ENCODE data around the gene MIDN. TPM values are rescaled to one million over a fixed set of nuclear protein-coding genes. Genes with fewer than 3 reads are reported as not detected.

The MIDN gene
- total RNA-seq, 2 experiments from 2014 or later, result 46.5 to 47.9 TPM

GRCh38 chr19:1261798-1262622 lies 13.6 kb downstream of the MIDN start:
- peaks cover 57% of the 10 kb centered on the region for H3K4me1 Mint-ChIP-seq
- intact Hi-C loops (cut with DNase I, micrococcal nuclease), result loop anchor here in 1 of 2 experiments (1.0 to 10.0 kb wide), 3 partner anchors 13 to 833 kb away; partner anchors contain the start of genes FAM174C, GPX4, IZUMO4 and MOB3A
- no peak for ATAC-seq

GRCh38 chr19:1262623-1263123 lies 14.3 kb downstream of the MIDN start:
- intact Hi-C loops (cut with DNase I, micrococcal nuclease), result loop anchor here in 1 of 2 experiments (10.0 kb wide), 1 partner anchor 832 kb away; the partner anchor contains the start of genes IZUMO4 and MOB3A
- Mint-ChIP-seq H3K9me3 (ENCODE audit: low read depth) (no peaks in the 10 kb centered on the region), H3K36me3 (ENCODE audit: low read depth) (peaks cover 25% of the 10 kb centered on the region), H3K4me3 (peak overlapping the region; percentile 47), H3K27ac (peak overlapping the region; percentile 34), H3K27me3 (no peaks in the 10 kb centered on the region), H3K4me1 (peaks cover 58% of the 10 kb centered on the region)
- POLR2A ChIA-PET, result no interaction called here
- no peak for ATAC-seq
- DNase-seq, result no peak
- CTCF ChIA-PET, result interaction anchor here (1.0 to 7.2 kb wide), 4 partner anchors 9 to 21 kb away, joined by 5 to 163 read pairs (median 11); partner anchors contain the start of gene ATP5F1D

More at GRCh38 chr19:1261798-1262622, 13.6 kb downstream of the MIDN start:
- Mint-ChIP-seq H3K36me3 (ENCODE audit: low read depth) (peaks cover 29% of the 10 kb centered on the region), H3K4me3 (peak overlapping the region; percentile 95), H3K27me3 (no peaks in the 10 kb centered on the region), H3K9me3 (ENCODE audit: low read depth) (no peaks in the 10 kb centered on the region), H3K27ac (peak overlapping the region; percentile 87)
- CTCF ChIA-PET, result interaction anchor here (0.8 to 2.3 kb wide), 6 partner anchors 9 to 197 kb away, joined by 3 to 17 read pairs (median 5); partner anchors contain the start of gene ATP5F1D
- DNase-seq, result peak; percentile 60
- POLR2A ChIA-PET, result interaction anchor here (0.9 to 1.7 kb wide), 3 partner anchors 7 to 18 kb away, joined by 3 to 10 read pairs (median 4); partner anchors contain the start of genes CIRBP and FAM174C

- ChIA-PET CTCF (interaction anchor here (1.2 to 7.2 kb wide), 2 partner anchors 10 to 18 kb away, joined by 3 to 163 read pairs; no protein-coding TSS in a partner anchor), POLR2A (interaction anchor here (2.0 kb wide), 1 partner anchor 19 kb away, joined by 5 read pairs; no protein-coding TSS in a partner anchor)
- Mint-ChIP-seq H3K27ac (no peak overlapping the region), H3K27me3 (no peaks in the 10 kb centered on the region), H3K36me3 (ENCODE audit: low read depth) (peaks cover 20% of the 10 kb centered on the region), H3K4me3 (peak overlapping the region; percentile 47), H3K9me3 (ENCODE audit: low read depth) (no peaks in the 10 kb centered on the region), H3K4me1 (peaks cover 56% of the 10 kb centered on the region)
- no peak for DNase-seq
- intact Hi-C loops (cut with DNase I, micrococcal nuclease), result loop anchor here in 1 of 2 experiments (10.0 kb wide), 1 partner anchor 832 kb away; the partner anchor contains the start of genes IZUMO4 and MOB3A
- ATAC-seq, result no peak
Measured at GRCh38 chr19:1263188-1263587, 14.8 kb downstream of the MIDN start.

GRCh38 chr19:1264801-1265614 lies 16.6 kb downstream of the MIDN start:
- Mint-ChIP-seq H3K36me3 (ENCODE audit: low read depth) (peaks cover 12% of the 10 kb centered on the region), H3K27me3 (no peaks in the 10 kb centered on the region), H3K9me3 (ENCODE audit: low read depth) (no peaks in the 10 kb centered on the region), H3K27ac (peak overlapping the region; percentile 25), H3K4me1 (peaks cover 48% of the 10 kb centered on the region), H3K4me3 (peak overlapping the region; percentile 33)
- ATAC-seq (no peak), DNase-seq (no peak)
- ChIA-PET CTCF (interaction anchor here (1.6 to 7.2 kb wide), 3 partner anchors 11 to 189 kb away, joined by 6 to 163 read pairs (median 18); no protein-coding TSS in a partner anchor), POLR2A (interaction anchor here (0.6 to 2.0 kb wide), 3 partner anchors 21 to 152 kb away, joined by 3 to 36 read pairs (median 5); no protein-coding TSS in a partner anchor)
- intact Hi-C loops (cut with DNase I, micrococcal nuclease), result loop anchor here in 1 of 2 experiments (5.0 to 10.0 kb wide), 2 partner anchors 597 to 830 kb away; partner anchors contain the start of genes IZUMO4, KLF16 and MOB3A

- Mint-ChIP-seq H3K9me3 (ENCODE audit: low read depth) (no peaks in the 10 kb centered on the region), H3K27me3 (no peaks in the 10 kb centered on the region), H3K36me3 (ENCODE audit: low read depth) (peaks cover 19% of the 10 kb centered on the region), H3K4me3 (peak overlapping the region; percentile 17), H3K4me1 (peaks cover 53% of the 10 kb centered on the region), H3K27ac (no peak overlapping the region)
- intact Hi-C loops (cut with DNase I, micrococcal nuclease), result loop anchor here (1.0 to 10.0 kb wide), 5 partner anchors 16 to 829 kb away; partner anchors contain the start of genes IZUMO4 (in 1 of the 2), KLF16 (in 1 of the 2), MOB3A (in 1 of the 2) and POLR2E (in 1 of the 2)
- ATAC-seq (peak; percentile 1), DNase-seq (peak; percentile 65)
- CTCF ChIA-PET, result interaction anchor here (1.0 to 7.2 kb wide), 5 partner anchors 12 to 189 kb away, joined by 3 to 163 read pairs (median 9); partner anchors contain the start of gene ATP5F1D
- POLR2A ChIA-PET, result interaction anchor here (1.1 to 1.8 kb wide), 2 partner anchors 19 to 21 kb away, joined by 3 to 36 read pairs; no protein-coding TSS in a partner anchor
Measured at GRCh38 chr19:1265615-1266128, 17.3 kb downstream of the MIDN start.

GRCh38 chr19:1266129-1266915 lies 17.9 kb downstream of the MIDN start:
- no peaks in the 10 kb centered on the region for H3K27me3 Mint-ChIP-seq
- intact Hi-C loops (cut with DNase I, micrococcal nuclease), result loop anchor here (1.0 to 10.0 kb wide), 5 partner anchors 17 to 828 kb away; partner anchors contain the start of genes IZUMO4 (in 1 of the 2), KLF16 (in 1 of the 2), MOB3A (in 1 of the 2) and POLR2E (in 1 of the 2)
- ChIA-PET POLR2A (interaction anchor here (0.9 to 1.8 kb wide), 5 partner anchors 9 to 22 kb away, joined by 3 to 36 read pairs (median 4); partner anchors contain the start of gene FAM174C), CTCF (interaction anchor here (0.6 to 7.2 kb wide), 9 partner anchors 9 to 190 kb away, joined by 3 to 163 read pairs (median 6); partner anchors contain the start of genes ATP5F1D and FAM174C)
- ATAC-seq (peak; percentile 30), DNase-seq (peak; percentile 91)
- no peaks in the 10 kb centered on the region for H3K9me3 Mint-ChIP-seq (ENCODE audit: low read depth)
- peaks cover 24% of the 10 kb centered on the region for H3K36me3 Mint-ChIP-seq (ENCODE audit: low read depth)
- H3K4me3 Mint-ChIP-seq, result peak overlapping the region; percentile 38
- H3K27ac Mint-ChIP-seq, result no peak overlapping the region
- peaks cover 58% of the 10 kb centered on the region for H3K4me1 Mint-ChIP-seq

- H3K36me3 Mint-ChIP-seq (ENCODE audit: low read depth), result peaks cover 26% of the 10 kb centered on the region
- no peaks in the 10 kb centered on the region for H3K9me3 Mint-ChIP-seq (ENCODE audit: low read depth)
- H3K4me1 Mint-ChIP-seq, result peaks cover 58% of the 10 kb centered on the region
- ATAC-seq, result no peak
- ChIA-PET CTCF (interaction anchor here (0.6 to 7.2 kb wide), 5 partner anchors 8 to 42 kb away, joined by 3 to 163 read pairs (median 9); partner anchors contain the start of genes ATP5F1D and FAM174C), POLR2A (interaction anchor here (0.9 to 1.8 kb wide), 4 partner anchors 8 to 23 kb away, joined by 3 to 36 read pairs (median 4); partner anchors contain the start of gene FAM174C)
- peak overlapping the region; percentile 55 for H3K27ac Mint-ChIP-seq
- no peaks in the 10 kb centered on the region for H3K27me3 Mint-ChIP-seq
- intact Hi-C loops (cut with DNase I, micrococcal nuclease), result loop anchor here (1.0 to 10.0 kb wide), 5 partner anchors 18 to 828 kb away; partner anchors contain the start of genes IZUMO4 (in 1 of the 2), KLF16 (in 1 of the 2), MOB3A (in 1 of the 2) and POLR2E (in 1 of the 2)
- peak; percentile 80 for DNase-seq
- peak overlapping the region; percentile 45 for H3K4me3 Mint-ChIP-seq
Measured at GRCh38 chr19:1266916-1267476, 18.6 kb downstream of the MIDN start.

- peak overlapping the region; percentile 55 for H3K27ac Mint-ChIP-seq
Measured at GRCh38 chr19:1267477-1268225, 19.3 kb downstream of the MIDN start.

More at GRCh38 chr19:1267477-1268225, 19.3 kb downstream of the MIDN start:
- ChIA-PET CTCF (interaction anchor here (0.7 to 7.2 kb wide), 5 partner anchors 14 to 168 kb away, joined by 3 to 163 read pairs (median 9); partner anchors contain the start of gene ATP5F1D), POLR2A (no interaction called here)
- H3K4me3 Mint-ChIP-seq, result peak overlapping the region; percentile 45
- no peaks in the 10 kb centered on the region for H3K27me3 Mint-ChIP-seq
- ATAC-seq (no peak), DNase-seq (peak; percentile 54)
- peaks cover 31% of the 10 kb centered on the region for H3K36me3 Mint-ChIP-seq (ENCODE audit: low read depth)
- intact Hi-C loops (cut with DNase I, micrococcal nuclease), result loop anchor here in 1 of 2 experiments (1.0 to 10.0 kb wide), 5 partner anchors 23 to 827 kb away; partner anchors contain the start of genes GPX4, IZUMO4, KLF16 and MOB3A
- H3K4me1 Mint-ChIP-seq, result peaks cover 60% of the 10 kb centered on the region
- H3K9me3 Mint-ChIP-seq (ENCODE audit: low read depth), result no peaks in the 10 kb centered on the region
